Calu3 (cell line): ENCODE data around the gene SLC27A2. TPM values are rescaled to one million over a fixed set of nuclear protein-coding genes. Genes with fewer than 3 reads are reported as not detected.

ENCODE experiments used
- BruUV-seq: library from RNA; stranded (reverse); fragments of 400-500 nt; replicated peaks from 2 replicates; lab custom pipeline; 2021; lab: Mats Ljungman, UMichigan
- CTCF ChIA-PET: fragments of 300-600 bp; sonication (Branson Sonifier 250); formaldehyde crosslinking; loops from one replicate; lab custom pipeline; 2022; ENCODE audit warnings: antibody characterized with exemption; lab: Charles Lee
- DNase-seq: peaks from one replicate; pipeline ENCODE4 v3.0.0; 2022
- H3K27ac Mint-ChIP-seq: one replicate; pipeline ENCODE4 v1.8.0; 2022; ENCODE audit warnings: mixed read lengths; ENCODE audit not compliant: unreplicated experiment
- H3K27me3 Mint-ChIP-seq: one replicate; pipeline ENCODE4 v1.8.0; 2022; ENCODE audit warnings: mixed read lengths; ENCODE audit not compliant: unreplicated experiment
- H3K36me3 Mint-ChIP-seq: one replicate; pipeline ENCODE4 v1.8.0; 2022; ENCODE audit warnings: mild to moderate bottlenecking, moderate library complexity, mixed read lengths; ENCODE audit not compliant: insufficient read depth, unreplicated experiment
- H3K4me1 Mint-ChIP-seq: one replicate; pipeline ENCODE4 v1.8.0; 2022; ENCODE audit warnings: mild to moderate bottlenecking, low read depth, mixed read lengths; ENCODE audit not compliant: unreplicated experiment
- H3K4me3 Mint-ChIP-seq: one replicate; pipeline ENCODE4 v1.8.0; 2022; ENCODE audit warnings: mild to moderate bottlenecking, low read depth, moderate library complexity, mixed read lengths; ENCODE audit not compliant: unreplicated experiment
- H3K9me3 Mint-ChIP-seq: one replicate; pipeline ENCODE4 v1.8.0; 2022; ENCODE audit warnings: low read depth, mixed read lengths; ENCODE audit not compliant: unreplicated experiment
- intact Hi-C: fragments of 100-400 bp; cut with micrococcal nuclease; formaldehyde crosslinking; loops from one replicate; pipeline ENCODE4 v1.10.0; 2022; ENCODE audit not compliant: unreplicated experiment
- total RNA-seq: library from RNA; stranded (reverse); gene quantifications from 2 replicates; pipeline ENCODE4 v1.2.3, GENCODE V29; 2022
- TF ChIP-seq, protein P1 (sequence below): fragments of 200-600 bp; IDR thresholded peaks from one replicate; pipeline ENCODE4 v1.8.0; 2022; ENCODE audit warnings: antibody characterized with exemption; ENCODE audit not compliant: unreplicated experiment

The SLC27A2 gene
- total RNA-seq, 1 experiment from 2014 or later = 13.1 TPM

- Mint-ChIP-seq H3K27me3 (no peaks in the 10 kb centered on the region), H3K4me1 (peaks cover 18% of the 10 kb centered on the region), H3K4me3 (no peak overlapping the region), H3K27ac (no peak overlapping the region), H3K9me3 (no peaks in the 10 kb centered on the region), H3K36me3 (peaks cover 14% of the 10 kb centered on the region)
- no TSS peak for BruUV-seq
- intact Hi-C loops = loop anchor here (5.0 to 10.0 kb wide), 2 partner anchors 72 to 130 kb away; no protein-coding TSS in a partner anchor
- TF ChIP-seq, protein P1, sequence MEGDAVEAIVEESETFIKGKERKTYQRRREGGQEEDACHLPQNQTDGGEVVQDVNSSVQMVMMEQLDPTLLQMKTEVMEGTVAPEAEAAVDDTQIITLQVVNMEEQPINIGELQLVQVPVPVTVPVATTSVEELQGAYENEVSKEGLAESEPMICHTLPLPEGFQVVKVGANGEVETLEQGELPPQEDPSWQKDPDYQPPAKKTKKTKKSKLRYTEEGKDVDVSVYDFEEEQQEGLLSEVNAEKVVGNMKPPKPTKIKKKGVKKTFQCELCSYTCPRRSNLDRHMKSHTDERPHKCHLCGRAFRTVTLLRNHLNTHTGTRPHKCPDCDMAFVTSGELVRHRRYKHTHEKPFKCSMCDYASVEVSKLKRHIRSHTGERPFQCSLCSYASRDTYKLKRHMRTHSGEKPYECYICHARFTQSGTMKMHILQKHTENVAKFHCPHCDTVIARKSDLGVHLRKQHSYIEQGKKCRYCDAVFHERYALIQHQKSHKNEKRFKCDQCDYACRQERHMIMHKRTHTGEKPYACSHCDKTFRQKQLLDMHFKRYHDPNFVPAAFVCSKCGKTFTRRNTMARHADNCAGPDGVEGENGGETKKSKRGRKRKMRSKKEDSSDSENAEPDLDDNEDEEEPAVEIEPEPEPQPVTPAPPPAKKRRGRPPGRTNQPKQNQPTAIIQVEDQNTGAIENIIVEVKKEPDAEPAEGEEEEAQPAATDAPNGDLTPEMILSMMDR = no peak
- no peak for DNase-seq
- CTCF ChIA-PET = no interaction called here
These were observed 3.0 kb downstream of the SLC27A2 start for GRCh38 chr15:50184863-50185504.

DNA sequence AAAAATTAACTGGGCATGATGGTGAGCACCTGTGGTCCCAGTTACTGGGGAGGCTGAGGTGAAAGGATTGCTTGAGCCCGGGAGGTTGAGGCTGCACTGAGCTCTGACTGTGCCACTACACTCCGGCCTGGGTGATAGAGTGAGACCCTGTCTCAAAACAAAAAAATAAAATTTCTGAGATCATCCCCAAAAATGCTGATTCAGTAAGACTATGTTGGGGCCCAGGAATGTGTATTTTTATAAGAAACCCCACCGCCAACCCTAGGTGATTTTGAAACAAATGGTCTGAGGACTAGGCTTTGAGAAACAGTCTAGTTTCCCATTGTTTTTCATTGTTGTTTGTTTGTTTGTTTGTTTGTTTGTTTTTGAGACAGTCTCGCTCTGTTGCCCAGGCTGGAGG is 4.1 kb downstream of the SLC27A2 start:
- no peak overlapping the region for H3K27ac Mint-ChIP-seq
- intact Hi-C loops = loop anchor here (10.0 kb wide), 1 partner anchor 129 kb away; no protein-coding TSS in a partner anchor
- BruUV-seq = no TSS peak
- H3K27me3 Mint-ChIP-seq = no peaks in the 10 kb centered on the region
- peaks cover 14% of the 10 kb centered on the region for H3K36me3 Mint-ChIP-seq
- H3K9me3 Mint-ChIP-seq = no peaks in the 10 kb centered on the region
- no peak overlapping the region for H3K4me3 Mint-ChIP-seq
- CTCF ChIA-PET = no interaction called here
- TF ChIP-seq, protein P1 = no peak
- no peak for DNase-seq
- peaks cover 18% of the 10 kb centered on the region for H3K4me1 Mint-ChIP-seq

DNA sequence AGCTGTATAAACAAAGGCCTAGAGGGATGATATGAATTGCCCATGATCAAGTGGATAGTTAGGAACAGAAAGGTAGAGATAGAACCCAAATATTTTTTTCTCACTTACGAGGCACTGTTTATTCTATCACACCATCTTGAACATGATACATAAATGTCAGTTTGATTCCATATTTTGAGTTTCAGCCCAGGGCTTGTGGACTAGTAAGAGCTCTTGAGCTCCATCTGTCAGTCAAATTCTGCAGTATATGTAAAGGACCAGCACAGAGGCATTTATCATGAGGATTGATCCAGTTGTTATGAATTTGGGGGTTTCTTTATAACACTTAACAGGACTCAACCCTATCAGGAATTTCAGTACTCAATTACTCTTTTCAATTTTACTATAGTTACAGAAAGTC is 4.8 kb downstream of the SLC27A2 start:
- H3K4me3 Mint-ChIP-seq = no peak overlapping the region
- intact Hi-C loops = loop anchor here (10.0 kb wide), 1 partner anchor 128 kb away; no protein-coding TSS in a partner anchor
- H3K36me3 Mint-ChIP-seq = peaks cover 12% of the 10 kb centered on the region
- H3K4me1 Mint-ChIP-seq = peaks cover 11% of the 10 kb centered on the region
- no peaks in the 10 kb centered on the region for H3K27me3 Mint-ChIP-seq
- TF ChIP-seq, protein P1 = no peak
- no TSS peak for BruUV-seq
- no peaks in the 10 kb centered on the region for H3K9me3 Mint-ChIP-seq
- no peak for DNase-seq
- CTCF ChIA-PET = interaction anchor here (0.6 kb wide), 1 partner anchor 1802 kb away, joined by 7 read pairs; no protein-coding TSS in a partner anchor
- no peak overlapping the region for H3K27ac Mint-ChIP-seq

DNA sequence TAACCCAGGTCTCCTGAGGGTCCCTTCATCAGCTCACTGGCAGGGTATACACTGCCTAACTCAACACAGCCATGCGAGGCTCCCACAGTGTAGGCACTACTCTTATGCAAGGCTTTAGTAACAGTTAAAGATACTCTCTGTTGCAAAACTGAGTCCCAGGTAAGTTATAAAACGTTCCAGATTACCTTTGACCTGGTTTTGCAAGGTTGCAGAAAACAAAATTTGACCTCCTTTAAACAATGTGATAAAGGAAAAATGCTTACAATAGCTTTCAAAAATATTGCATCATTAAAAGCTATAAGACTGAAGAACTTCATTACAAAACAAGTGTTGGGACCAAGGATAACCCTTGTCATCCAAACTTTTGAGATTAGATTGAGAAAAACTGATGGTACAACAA is 5.5 kb downstream of the SLC27A2 start:
- DNase-seq = no peak
- no peak overlapping the region for H3K27ac Mint-ChIP-seq
- H3K36me3 Mint-ChIP-seq = peaks cover 4% of the 10 kb centered on the region
- CTCF ChIA-PET = interaction anchor here (0.6 kb wide), 2 partner anchors 208 to 1802 kb away, joined by 5 to 7 read pairs; no protein-coding TSS in a partner anchor
- no peaks in the 10 kb centered on the region for H3K27me3 Mint-ChIP-seq
- TF ChIP-seq, protein P1 = no peak
- H3K9me3 Mint-ChIP-seq = no peaks in the 10 kb centered on the region
- intact Hi-C loops = loop anchor here (10.0 kb wide), 1 partner anchor 127 kb away; no protein-coding TSS in a partner anchor
- no peak overlapping the region for H3K4me3 Mint-ChIP-seq
- no TSS peak for BruUV-seq
- peaks cover 11% of the 10 kb centered on the region for H3K4me1 Mint-ChIP-seq
